Stimulated activated effector memory CD8-positive, alpha-beta T cell treated with anti-CD3 and anti-CD28 coated beads, Interleukin-12 subunit alpha, Interleukin-12 subunit beta, amount 100 ng/mL, for 72 hours (primary cell): ENCODE measurements around the gene MAVS.

ENCODE experiments used
- ATAC-seq: fragments of 150-1000 bp; cut with Tn5 transposase; 2 replicates; pipeline ENCODE4 v1.10.0; 2021
- DNase-seq, 2 donors: peaks; one replicate each; pipeline ENCODE4 v3.0.0; 2021 to 2022; ENCODE audit warnings: low spot score in 2 of 2
- H3K27ac Mint-ChIP-seq: one replicate; pipeline ENCODE4 v1.8.0; 2022; ENCODE audit warnings: mild to moderate bottlenecking, mixed read lengths
- H3K36me3 Mint-ChIP-seq: one replicate; pipeline ENCODE4 v1.8.0; 2022; ENCODE audit warnings: mild to moderate bottlenecking, mixed read lengths
- H3K4me1 Mint-ChIP-seq: one replicate; pipeline ENCODE4 v1.8.0; 2022; ENCODE audit warnings: mixed read lengths
- H3K4me3 Mint-ChIP-seq: one replicate; pipeline ENCODE4 v1.8.0; 2022; ENCODE audit warnings: mild to moderate bottlenecking, mixed read lengths
- H3K9me3 Mint-ChIP-seq: one replicate; pipeline ENCODE4 v1.8.0; 2022; ENCODE audit warnings: mixed read lengths

Gene MAVS

DNA sequence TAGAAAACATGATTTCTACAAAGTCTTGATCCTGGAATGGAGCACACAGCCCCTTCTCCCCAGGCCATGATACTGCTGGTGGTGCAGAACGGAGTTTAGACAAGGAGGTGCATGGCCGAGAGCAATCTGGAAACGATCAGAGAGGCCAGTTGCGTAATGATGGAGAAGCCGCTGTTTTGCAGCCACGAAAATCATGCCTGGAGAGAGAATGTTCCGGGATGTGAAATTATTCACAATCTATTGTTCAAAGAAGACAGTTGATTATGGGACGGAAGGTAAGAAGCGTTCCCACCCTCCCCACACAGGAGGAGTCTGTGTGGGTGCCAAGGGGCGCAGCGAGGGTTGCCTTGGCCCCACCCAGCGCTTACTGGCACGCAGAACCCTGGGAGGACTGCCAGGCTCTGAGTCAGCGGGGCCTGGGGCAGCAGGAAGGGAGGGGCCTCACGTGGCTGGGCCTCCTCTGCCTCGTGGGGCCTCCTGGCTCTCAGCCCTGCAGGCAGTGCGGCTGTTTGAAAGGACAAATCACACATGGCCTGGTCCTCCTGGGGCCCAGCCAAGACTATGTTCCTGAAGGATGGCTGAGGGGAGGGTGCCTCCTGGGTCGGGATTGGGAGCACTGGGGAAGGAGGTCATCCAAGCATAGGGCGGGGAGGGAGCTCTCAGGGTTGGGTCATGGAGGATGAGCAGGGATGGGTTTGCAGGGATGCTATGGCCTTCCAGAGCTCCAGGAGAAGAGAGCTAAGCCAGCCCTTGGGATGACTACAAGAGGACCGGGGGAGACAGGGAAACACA lies 35.0 kb upstream of the MAVS start:
- Mint-ChIP-seq H3K27ac (peak overlapping the region; percentile 99), H3K9me3 (no peaks in the 10 kb centered on the region), H3K4me1 (peaks cover 75% of the 10 kb centered on the region), H3K36me3 (peaks cover 21% of the 10 kb centered on the region), H3K4me3 (peak overlapping the region; percentile 90)
- DNase-seq (peak; percentile 80 to 91), ATAC-seq (peak; percentile 90)

DNA sequence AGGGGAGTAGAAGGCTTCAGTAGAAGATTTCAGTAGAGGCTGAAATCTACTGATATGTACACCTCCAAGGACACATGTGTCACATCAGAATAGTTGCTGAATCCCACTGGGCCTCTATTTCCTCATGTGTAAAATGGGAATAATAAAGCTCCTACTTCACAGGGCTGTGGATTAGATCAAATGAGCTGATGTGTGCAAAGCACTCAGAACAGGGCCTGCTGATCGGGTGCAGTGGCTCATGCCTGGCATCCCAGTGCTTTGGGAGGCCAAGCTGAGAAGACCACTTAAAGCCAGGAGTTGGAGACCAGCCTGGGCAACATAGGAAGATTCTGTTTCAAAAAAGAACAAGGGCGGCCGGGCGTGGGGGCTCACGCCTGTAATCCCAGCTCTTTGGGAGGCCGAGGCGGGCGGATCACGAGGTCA lies 34.4 kb upstream of the MAVS start:
- ATAC-seq, result no peak
- H3K36me3 Mint-ChIP-seq, result peaks cover 15% of the 10 kb centered on the region

DNA sequence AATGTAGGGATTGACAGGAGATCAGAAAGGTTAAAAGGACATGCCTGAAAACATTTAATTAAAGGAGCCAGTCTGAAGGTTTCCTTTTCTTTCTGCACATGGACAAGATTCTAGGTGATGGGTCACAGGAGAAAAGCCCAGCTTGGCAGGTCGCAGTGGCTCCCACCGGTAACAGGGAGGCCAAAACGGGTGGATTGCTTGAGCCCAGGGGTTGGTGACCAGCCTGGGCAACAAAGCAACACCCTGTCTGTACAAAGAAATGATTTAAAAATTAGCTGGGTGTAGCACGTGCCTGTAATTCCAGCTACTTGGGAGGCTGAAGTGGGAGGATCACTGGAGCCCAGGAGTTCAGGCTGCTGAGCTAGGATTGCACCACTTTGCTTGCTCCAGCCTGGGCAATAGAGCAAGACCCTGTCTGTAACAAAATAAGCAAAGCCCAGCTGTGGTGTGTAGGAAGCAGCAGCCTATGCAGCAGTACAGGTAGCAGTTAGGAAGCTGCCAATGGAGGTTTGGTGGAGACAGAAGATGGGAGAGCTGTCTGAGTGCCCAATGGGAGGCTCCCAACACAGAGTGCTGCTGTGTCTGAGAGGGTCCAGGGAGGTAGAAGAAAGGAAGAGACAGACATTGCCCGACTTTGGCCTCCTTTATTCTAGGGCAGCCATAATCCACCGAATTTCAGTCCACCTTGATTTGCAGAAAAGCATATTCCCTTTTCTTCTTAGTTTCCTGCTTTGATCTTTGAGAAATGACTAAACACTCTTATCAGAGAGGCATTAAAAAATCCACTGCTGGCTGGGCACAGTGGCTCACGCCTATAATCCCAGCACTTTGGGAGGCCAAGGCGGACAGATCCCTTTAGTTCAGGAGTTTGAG lies 33.4 kb upstream of the MAVS start:
- peaks cover 68% of the 10 kb centered on the region for H3K4me1 Mint-ChIP-seq
- DNase-seq (no peak), ATAC-seq (no peak)
- no peaks in the 10 kb centered on the region for H3K9me3 Mint-ChIP-seq
- peak overlapping the region; percentile 99 for H3K27ac Mint-ChIP-seq
- H3K36me3 Mint-ChIP-seq, result peaks cover 15% of the 10 kb centered on the region
- peak overlapping the region; percentile 32 for H3K4me3 Mint-ChIP-seq

More for the DNA sequence above, 34.4 kb upstream of the MAVS start:
- H3K4me1 Mint-ChIP-seq, result peaks cover 72% of the 10 kb centered on the region
- H3K27ac Mint-ChIP-seq, result peak overlapping the region; percentile 99
- DNase-seq, result no peak
- peak overlapping the region; percentile 90 for H3K4me3 Mint-ChIP-seq
- no peaks in the 10 kb centered on the region for H3K9me3 Mint-ChIP-seq

DNA sequence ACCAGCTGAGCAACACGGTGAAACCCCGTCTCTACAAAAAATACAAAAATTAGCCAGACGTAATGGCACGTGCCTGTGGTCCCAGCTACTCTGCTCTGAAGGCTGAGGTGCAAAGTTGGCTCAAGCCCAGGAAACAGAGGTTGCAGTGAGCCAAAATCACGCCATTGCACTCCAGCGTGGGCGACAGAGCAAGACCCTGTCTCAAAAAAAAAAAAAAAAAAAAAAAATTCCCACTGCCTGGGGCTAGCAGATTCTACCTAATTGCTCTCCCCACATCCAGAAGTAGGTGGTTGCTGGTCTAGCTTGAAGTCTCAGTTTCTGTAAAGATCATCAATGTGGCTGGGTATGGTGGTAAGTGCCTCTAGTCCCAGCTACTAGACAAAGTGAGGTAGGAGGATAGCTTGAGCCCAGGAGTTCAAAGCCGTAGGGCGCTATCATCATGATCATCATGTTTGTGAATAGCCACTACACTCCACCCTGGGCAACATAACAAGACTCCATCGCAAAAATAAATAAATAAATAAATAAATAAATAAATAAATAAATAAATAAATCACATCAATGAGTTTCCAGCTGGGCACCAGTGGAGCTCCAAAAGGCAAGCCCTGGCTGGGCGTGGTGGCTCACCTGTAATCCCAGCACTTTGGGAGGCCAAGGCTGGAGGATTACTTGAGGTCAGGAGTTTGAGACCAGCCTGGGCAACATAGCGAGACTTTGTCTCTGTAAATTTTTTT lies 32.6 kb upstream of the MAVS start:
- DNase-seq (no peak), ATAC-seq (peak; percentile 64)
- peak overlapping the region; percentile 32 for H3K4me3 Mint-ChIP-seq
- peak overlapping the region; percentile 99 for H3K27ac Mint-ChIP-seq
- H3K9me3 Mint-ChIP-seq, result no peaks in the 10 kb centered on the region
- peaks cover 18% of the 10 kb centered on the region for H3K36me3 Mint-ChIP-seq
- H3K4me1 Mint-ChIP-seq, result peaks cover 76% of the 10 kb centered on the region

DNA sequence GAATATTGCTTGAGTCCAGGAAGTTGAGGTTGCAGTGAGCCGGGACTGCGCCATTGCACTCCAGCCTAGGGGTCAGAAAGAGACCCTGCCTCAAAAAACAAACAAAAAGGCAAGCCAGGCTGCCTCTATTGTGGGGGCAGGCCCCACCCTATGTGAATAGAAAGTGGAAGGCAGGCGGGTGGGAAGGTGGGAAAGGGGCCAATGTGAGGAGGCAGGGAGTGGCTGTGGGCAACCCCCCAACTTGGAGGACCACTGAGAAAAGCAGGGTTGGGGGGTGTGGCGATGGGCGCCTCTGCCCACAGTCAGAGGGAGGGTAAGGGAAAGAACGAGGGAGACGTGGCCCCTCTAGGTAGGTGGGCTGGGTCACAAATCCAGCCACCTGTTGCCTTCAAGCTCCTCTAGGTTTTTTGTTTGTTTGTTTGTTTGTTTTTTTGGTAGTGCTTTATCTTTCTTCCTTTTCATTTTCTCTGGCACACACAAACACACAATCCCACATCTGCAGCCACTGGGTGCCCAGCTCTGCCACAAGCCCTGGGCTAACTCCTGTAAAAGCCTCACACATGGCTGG lies 31.6 kb upstream of the MAVS start:
- Mint-ChIP-seq H3K4me1 (peaks cover 83% of the 10 kb centered on the region), H3K36me3 (peaks cover 21% of the 10 kb centered on the region), H3K4me3 (peak overlapping the region; percentile 58), H3K27ac (peak overlapping the region; percentile 69), H3K9me3 (no peaks in the 10 kb centered on the region)
- DNase-seq, result no peak
- ATAC-seq, result no peak

DNA sequence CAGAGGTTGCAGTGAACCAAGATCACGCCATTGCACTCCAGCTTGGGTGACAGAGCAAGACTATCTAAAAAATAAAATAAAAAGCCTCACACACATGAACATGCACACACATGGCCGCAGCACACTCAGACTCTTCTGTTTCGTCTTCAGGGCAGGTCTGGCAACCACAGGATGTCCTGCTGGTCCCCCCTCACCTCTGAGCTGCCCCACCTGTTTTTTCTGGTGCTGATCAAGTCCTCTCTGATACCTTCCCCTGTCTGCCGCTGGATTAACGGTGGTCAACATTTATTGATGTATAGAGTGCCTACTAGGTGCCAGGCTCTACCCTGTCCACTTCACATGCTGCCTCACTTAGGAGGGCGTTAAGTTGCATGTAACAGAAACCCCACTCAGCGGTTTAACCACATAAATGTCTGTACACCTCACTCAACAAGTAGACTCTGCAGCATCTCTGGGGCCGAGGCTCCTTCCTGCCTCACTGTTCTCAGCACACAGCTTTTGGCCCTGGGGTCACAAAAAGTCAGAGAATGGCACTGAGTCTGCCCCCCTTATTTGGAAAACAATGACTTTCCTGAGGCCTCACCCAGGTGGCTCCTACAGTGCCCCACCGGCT lies 30.8 kb upstream of the MAVS start:
- peak overlapping the region; percentile 58 for H3K4me3 Mint-ChIP-seq

DNA sequence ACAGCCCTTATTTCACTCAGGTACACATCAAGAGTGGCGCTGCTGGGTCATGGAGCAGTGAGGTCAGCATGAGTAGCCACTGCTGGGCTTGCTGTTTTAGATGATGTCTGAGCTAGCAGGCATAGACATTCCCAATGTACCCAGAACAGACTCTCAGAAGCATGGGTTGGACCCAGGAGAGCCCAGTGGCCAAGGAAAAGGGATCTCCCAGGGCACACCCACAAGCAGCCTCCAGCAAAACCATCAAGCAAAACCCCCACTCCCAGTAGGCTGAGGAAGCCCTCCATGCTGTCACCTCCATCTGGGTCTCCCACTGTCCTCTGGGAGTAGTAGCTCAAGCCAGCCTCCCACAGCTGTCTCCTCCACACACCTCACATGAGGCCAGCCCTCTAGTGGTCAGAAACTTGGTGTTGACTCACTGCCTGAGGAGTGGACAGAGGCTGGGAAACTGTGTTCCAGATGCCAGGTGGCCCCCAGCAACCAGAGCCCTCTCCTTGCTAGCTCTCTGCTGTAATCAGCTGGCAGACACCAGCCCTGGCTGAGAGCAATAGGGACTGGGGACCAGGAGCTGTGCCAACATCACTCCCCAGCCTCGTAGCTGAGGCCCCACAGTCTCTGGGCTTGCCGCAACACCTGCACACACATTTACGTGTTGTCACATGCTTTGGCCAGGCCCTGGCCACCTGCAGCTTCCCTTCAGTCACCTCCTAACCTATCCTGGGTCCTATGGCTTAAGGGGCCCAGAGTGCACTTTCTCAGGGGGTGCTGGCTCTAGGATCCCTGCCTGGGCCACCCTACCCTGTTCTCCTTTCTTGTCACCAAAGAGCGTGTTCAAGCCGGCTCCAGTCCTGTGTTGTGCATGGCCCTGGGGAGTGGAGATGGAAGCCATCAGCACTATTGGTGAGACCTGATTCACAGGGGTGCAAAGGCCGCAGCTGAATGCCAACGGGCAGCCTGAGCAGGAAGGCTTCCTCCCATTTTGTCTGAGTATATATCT lies 28.2 kb upstream of the MAVS start:
- H3K27ac Mint-ChIP-seq, result peak overlapping the region; percentile 96
- ATAC-seq (no peak), DNase-seq (no peak)
- H3K4me1 Mint-ChIP-seq, result peaks cover 57% of the 10 kb centered on the region
- no peaks in the 10 kb centered on the region for H3K9me3 Mint-ChIP-seq
- peaks cover 21% of the 10 kb centered on the region for H3K36me3 Mint-ChIP-seq
- peak overlapping the region; percentile 87 for H3K4me3 Mint-ChIP-seq

More for the DNA sequence above, 30.8 kb upstream of the MAVS start:
- Mint-ChIP-seq H3K36me3 (peaks cover 26% of the 10 kb centered on the region), H3K4me1 (peaks cover 75% of the 10 kb centered on the region), H3K27ac (peak overlapping the region; percentile 69), H3K9me3 (no peaks in the 10 kb centered on the region)
- DNase-seq, result peak; percentile 29 to 70
- peak; percentile 37 for ATAC-seq

DNA sequence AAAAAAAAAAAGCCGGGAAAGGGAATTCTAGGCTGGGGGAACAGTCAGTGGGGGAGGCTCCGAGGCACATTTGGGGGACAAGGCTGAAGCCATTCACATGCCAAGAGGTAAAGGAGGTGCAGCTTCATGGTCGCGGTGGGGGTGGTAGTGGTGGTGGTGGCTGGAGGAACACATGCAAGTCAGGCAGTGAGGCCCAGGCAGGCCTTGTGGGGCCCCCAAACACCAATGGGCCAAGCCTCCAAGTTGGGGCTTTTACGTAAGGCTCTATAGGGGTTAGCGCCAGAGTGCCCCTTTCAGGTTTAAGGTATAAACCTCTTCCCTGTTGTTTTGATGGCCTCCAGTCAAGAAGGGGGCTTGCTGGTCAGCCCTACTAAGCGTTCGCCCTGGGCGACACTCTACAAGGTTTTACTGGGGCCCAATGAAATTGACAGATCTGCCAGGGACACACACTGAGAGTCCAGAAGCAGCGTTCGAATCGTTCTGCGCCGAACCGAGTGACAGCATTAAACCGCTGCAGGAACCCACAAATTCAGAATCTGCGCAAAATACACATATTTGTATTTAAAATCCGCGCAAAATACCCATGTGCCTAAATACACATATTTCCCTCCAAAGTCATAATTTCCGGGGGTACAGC lies 27.1 kb upstream of the MAVS start:
- Mint-ChIP-seq H3K36me3 (peaks cover 29% of the 10 kb centered on the region), H3K27ac (peak overlapping the region; percentile 96), H3K9me3 (no peaks in the 10 kb centered on the region), H3K4me1 (peaks cover 52% of the 10 kb centered on the region), H3K4me3 (peak overlapping the region; percentile 87)
- DNase-seq, result no peak
- ATAC-seq, result no peak

DNA sequence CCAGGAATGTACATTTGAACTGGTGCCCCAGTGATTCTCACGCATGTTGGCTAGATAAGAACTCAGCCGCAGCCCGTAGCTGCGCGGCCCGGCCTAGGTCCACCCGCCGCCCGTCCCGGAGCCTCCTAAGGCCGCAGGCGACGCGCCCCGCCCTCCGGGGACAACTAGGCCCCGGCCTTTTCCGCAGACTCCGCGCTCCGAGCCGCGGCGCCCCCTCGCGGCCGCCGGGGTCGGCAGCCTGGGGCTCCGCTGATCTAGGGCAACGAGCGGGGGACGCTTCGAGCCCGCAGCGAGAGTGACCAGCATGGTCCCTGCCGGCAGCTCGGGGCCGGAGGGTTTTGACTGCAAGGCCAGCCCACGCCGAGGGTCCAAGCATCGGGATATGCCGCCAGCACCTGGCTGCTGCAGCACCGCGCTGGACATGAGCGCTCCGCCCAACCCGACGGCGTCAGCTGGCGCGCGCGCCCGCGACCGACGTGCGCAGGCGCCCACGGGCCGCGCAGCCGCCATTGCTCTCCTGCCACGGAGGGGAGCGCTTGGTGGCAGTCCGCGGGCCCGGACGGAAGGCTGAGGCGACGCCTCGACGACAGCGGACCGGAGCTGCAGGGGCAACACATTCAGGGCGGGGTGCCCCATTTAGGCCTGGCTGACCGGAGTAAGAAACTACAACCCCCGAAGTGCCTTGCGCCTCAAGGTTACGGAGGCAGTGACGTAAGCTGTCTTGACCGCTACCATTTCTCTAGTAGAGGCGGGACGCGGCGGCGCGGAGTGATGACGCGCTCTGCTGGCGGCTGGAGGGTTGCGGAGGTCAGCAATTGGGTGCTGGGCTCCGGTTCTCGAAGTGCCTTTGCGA lies 26.4 kb upstream of the MAVS start, which contains the start of gene AP5S1:
Gene AP5S1, plus strand, starts transcription at position 500 of the 853 bp plus-strand sequence. CDS start 1,571 bp downstream, outside the sequence.
- Mint-ChIP-seq H3K9me3 (no peaks in the 10 kb centered on the region), H3K4me1 (peaks cover 45% of the 10 kb centered on the region), H3K36me3 (peaks cover 36% of the 10 kb centered on the region), H3K27ac (peak within 1 kb of the TSS; percentile 96), H3K4me3 (peak within 1 kb of the TSS; percentile 87)
- ATAC-seq (peak; percentile 89), DNase-seq (peak; percentile 97 to 99)

DNA sequence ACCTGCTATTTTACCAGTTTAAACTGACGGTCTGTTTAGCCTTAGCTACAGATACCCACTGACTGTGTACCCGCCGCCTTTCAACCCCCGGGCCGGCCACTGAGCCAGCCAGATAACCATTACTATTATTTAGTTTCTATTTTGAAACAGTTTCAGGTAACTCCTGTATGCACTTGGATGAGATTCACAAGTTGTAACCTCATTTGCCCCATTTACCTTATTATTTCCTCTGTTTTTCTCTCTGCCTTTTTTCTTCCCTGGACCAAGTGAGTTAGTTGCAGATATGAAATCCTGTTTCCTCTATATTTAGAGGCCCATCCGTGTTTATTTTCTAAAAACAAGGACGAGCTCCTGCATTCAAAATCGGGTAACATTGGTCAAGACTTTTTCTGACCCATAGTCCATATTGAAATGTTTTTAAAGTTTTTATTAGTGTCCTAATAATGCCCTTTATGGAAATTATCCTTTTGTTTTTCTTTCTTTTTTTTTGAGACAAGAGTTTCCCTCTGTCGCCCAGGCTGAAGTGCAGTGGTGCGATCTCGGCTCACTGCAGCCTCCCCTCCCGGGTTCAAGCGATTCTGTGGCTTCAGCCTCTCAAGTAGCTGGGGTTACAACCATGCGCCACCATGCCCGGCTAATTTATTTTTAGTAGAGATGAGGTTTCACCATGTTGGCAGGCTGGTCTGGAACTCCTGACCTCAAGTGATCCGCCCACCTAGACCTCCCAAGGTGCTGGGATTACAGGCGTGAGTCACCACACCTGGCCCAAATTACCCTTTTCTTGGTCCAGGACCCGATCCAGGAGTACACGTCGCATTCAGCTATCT lies 25.5 kb upstream of the MAVS start:
- DNase-seq (no peak), ATAC-seq (no peak)
- peak overlapping the region; percentile 96 for H3K27ac Mint-ChIP-seq
- H3K4me3 Mint-ChIP-seq, result peak overlapping the region; percentile 87
- no peaks in the 10 kb centered on the region for H3K9me3 Mint-ChIP-seq
- peaks cover 40% of the 10 kb centered on the region for H3K36me3 Mint-ChIP-seq
- H3K4me1 Mint-ChIP-seq, result peaks cover 37% of the 10 kb centered on the region

DNA sequence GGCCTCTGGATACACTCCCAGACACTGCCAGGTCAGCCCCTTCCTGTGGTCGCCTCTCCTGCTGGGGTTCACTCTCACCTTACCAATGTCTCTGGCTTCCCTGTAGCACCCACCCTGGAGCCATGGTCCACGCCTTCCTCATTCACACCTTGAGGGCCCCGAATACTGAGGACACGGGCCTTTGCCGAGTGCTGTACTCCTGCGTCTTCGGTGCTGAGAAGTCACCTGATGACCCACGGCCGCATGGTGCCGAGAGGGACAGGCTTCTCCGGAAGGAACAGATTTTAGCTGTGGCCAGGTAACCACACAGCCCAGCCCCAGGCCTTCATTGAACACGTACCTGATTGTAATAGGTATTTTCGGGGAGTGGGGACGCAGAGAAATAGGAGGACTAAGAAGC lies 24.6 kb upstream of the MAVS start:
- Mint-ChIP-seq H3K9me3 (no peaks in the 10 kb centered on the region), H3K36me3 (peaks cover 40% of the 10 kb centered on the region), H3K27ac (peak overlapping the region; percentile 96), H3K4me3 (peak overlapping the region; percentile 87), H3K4me1 (peaks cover 29% of the 10 kb centered on the region)
- no peak for DNase-seq
- no peak for ATAC-seq

DNA sequence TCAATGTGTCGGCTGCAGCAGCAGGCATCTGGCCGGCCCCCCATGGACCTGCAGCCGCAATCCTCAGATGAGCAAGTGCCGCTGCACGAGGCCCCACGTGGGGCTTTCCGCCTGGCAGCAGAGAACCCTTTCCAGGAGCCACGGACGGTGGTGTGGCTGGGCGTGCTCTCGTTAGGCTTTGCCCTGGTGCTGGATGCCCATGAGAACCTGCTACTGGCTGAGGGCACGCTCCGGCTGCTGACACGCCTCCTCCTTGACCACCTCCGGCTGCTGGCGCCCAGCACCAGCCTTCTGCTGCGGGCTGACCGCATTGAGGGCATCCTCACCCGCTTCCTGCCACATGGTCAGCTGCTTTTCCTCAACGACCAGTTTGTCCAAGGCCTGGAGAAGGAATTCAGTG lies 22.8 kb upstream of the MAVS start:
- no peak overlapping the region for H3K4me3 Mint-ChIP-seq
- H3K4me1 Mint-ChIP-seq, result peaks cover 20% of the 10 kb centered on the region
- H3K9me3 Mint-ChIP-seq, result no peaks in the 10 kb centered on the region
- peaks cover 37% of the 10 kb centered on the region for H3K36me3 Mint-ChIP-seq
- no peak for DNase-seq
- ATAC-seq, result no peak
- H3K27ac Mint-ChIP-seq, result no peak overlapping the region
